ENCODE measurements around the gene AP5S1.
"Not testable (repeated sequence)": the region's sequence is repeated elsewhere in the genome, so short reads cannot be mapped to it uniquely, and the experiment has no call there.

AP5S1 gene

GRCh38 chr20:3821996-3822395 is 1.6 kb downstream of the AP5S1 start:
- DNase-seq (ENCODE audit: extremely low read depth, low read depth) = no peak
- TF ChIP-seq, protein P1, sequence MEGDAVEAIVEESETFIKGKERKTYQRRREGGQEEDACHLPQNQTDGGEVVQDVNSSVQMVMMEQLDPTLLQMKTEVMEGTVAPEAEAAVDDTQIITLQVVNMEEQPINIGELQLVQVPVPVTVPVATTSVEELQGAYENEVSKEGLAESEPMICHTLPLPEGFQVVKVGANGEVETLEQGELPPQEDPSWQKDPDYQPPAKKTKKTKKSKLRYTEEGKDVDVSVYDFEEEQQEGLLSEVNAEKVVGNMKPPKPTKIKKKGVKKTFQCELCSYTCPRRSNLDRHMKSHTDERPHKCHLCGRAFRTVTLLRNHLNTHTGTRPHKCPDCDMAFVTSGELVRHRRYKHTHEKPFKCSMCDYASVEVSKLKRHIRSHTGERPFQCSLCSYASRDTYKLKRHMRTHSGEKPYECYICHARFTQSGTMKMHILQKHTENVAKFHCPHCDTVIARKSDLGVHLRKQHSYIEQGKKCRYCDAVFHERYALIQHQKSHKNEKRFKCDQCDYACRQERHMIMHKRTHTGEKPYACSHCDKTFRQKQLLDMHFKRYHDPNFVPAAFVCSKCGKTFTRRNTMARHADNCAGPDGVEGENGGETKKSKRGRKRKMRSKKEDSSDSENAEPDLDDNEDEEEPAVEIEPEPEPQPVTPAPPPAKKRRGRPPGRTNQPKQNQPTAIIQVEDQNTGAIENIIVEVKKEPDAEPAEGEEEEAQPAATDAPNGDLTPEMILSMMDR (IDR thresholded peaks at IDR 0.05; ENCODE audit: low read depth, low read length) = no peak

- TF ChIP-seq, protein P1 (IDR thresholded peaks at IDR 0.05; ENCODE audit: low read depth, low read length) = no peak
- DNase-seq (ENCODE audit: extremely low read depth, low read depth) = no peak
Measured at GRCh38 chr20:3823881-3824280, 3.5 kb downstream of the AP5S1 start.

- TF ChIP-seq, protein P1 (IDR thresholded peaks at IDR 0.05; ENCODE audit: low read depth, low read length) = no peak
- DNase-seq (ENCODE audit: extremely low read depth, low read depth) = no peak
Measured at GRCh38 chr20:3825526-3825925, 5.2 kb downstream of the AP5S1 start.

DNA sequence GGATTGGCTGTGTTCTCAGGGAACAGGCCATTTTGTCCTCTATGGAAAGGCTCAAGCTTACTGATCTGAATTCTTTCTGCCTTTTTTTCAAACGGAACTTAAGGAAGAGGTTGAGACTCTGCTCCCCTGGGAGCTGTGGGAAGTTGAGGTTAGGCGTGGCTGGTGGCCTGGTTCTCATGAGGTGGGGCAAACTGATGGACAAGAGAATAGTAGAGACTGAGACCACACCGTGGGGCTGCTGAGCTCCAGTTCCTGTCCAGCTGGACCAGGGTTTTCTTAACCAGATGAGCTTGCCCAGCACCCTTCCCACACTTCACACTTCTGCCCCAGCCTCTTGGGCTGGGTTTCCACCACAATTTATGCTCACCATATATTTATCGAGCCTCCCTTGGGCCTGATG is 6.1 kb downstream of the AP5S1 start:
- DNase-seq (ENCODE audit: extremely low read depth, low read depth) = no peak
- TF ChIP-seq, protein P1 (IDR thresholded peaks at IDR 0.05; ENCODE audit: low read depth, low read length) = no peak

DNA sequence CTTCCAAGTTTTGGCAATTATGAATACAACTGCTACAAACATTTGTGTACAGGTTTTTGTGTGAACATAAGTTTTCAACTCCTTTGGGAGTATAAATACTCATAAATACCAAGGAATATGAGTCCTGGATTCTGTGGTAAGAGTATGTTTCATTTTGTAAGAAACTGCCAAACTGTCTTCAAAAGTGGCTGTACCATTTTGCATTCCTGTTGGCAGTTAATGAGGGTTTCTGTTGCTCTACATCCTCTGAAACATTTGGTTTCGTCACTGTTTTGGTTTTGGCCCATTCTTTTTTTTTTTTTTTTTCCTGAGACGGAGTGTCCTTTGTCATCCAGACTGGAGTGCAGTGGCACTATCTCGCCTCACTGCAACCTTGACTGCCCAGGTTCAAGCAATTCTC is 8.5 kb downstream of the AP5S1 start:
- DNase-seq (ENCODE audit: extremely low read depth, low read depth) = no peak
- TF ChIP-seq, protein P1 (IDR thresholded peaks at IDR 0.05; ENCODE audit: low read depth, low read length) = no peak

DNA sequence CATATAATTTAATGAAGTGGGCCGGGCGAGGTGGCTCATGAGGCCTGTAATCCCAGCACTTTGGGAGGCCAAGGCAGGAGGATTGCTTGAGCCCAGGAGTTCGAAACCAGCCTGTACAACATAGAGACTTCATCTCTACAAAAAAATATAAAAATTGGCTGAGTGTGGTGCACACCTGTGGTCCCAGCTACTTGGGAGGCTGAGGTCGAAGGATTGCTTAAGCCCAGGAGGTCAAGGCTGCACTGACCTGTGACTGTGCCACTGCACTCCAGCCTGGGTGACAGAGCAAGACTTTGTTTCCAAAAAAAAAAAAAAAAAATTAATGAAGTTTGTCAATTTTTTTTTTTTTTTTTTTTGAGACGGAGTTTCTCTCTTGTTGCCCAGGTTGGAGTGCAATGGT is 9.5 kb downstream of the AP5S1 start:
- DNase-seq (ENCODE audit: extremely low read depth, low read depth) = not testable (repeated sequence)

DNA sequence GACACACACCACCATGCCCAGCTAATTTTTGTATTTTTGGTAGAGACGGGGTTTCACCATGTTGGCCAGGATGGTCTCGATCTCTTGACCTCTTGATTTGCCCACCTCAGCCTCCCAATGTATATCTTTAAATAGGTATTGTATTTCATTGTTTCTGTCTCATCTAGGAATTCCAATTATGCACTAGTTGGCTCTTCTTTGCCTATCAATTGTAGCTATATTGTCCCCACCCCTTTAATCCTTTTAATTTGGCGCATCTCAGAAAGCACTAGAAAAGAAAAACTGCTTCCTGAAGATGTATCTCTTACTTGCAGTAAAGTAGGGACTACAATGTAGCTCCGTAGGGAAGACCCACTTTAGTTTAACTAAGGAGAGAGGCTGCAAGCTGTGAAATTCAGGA is 15.8 kb downstream of the AP5S1 start:
- DNase-seq (ENCODE audit: extremely low read depth, low read depth) = no peak
- TF ChIP-seq, protein P1 (IDR thresholded peaks at IDR 0.05; ENCODE audit: low read depth, low read length) = no peak

DNA sequence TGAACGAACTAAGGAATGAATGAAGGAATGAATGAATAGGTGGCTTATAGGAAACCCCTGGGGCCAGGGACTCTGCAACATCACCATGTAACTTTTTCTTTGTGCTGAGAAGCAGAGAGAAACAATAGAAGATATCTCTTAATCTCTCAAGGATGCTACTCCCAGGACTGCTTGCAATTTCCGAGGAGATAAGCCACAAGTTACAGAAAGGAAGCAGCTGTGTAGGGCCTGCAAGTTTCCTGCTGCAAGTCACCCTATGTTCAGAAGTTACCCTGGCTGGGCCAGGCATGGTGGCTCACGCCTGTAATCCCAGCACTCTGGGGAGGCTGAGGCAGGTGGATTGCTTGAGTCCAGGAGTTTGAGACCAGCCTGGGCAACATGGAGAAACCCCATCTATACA is 19.0 kb downstream of the AP5S1 start:
- DNase-seq (ENCODE audit: extremely low read depth, low read depth) = no peak

GRCh38 chr20:3840201-3840600 is 19.9 kb downstream of the AP5S1 start:
- not testable (repeated sequence) for DNase-seq (ENCODE audit: extremely low read depth, low read depth)

More for the DNA sequence above, 19.0 kb downstream of the AP5S1 start:
- TF ChIP-seq, protein P1 (IDR thresholded peaks at IDR 0.05; ENCODE audit: low read depth, low read length) = no peak

All from AG09319 (cell line).